Measurements from ENCODE around the gene TEX2. TPM values are rescaled to one million over a fixed set of nuclear protein-coding genes. Genes with fewer than 3 reads are reported as not detected.

The TEX2 gene
- total RNA-seq, 3 donors from 2014 or later, result 27.5 to 38.5 (median 30.2) TPM

GRCh38 chr17:64256913-64257807 is 5.9 kb downstream of the TEX2 start:
- intact Hi-C loops (cut with DNase I, micrococcal nuclease), result loop anchor here in 1 of 2 donors (10.0 kb wide), 1 partner anchor 92 kb away; no protein-coding TSS in a partner anchor

GRCh38 chr17:64255764-64256163 is 7.3 kb downstream of the TEX2 start:
- Histone ChIP-seq H3K4me3 (no peak overlapping the region), H3K4me1 (ENCODE audit: low read depth) (peaks cover 16% of the 10 kb centered on the region), H3K9me3 (no peaks in the 10 kb centered on the region), H3K36me3 (ENCODE audit: low read depth) (no peaks in the 10 kb centered on the region)
- TF ChIP-seq, protein P1, sequence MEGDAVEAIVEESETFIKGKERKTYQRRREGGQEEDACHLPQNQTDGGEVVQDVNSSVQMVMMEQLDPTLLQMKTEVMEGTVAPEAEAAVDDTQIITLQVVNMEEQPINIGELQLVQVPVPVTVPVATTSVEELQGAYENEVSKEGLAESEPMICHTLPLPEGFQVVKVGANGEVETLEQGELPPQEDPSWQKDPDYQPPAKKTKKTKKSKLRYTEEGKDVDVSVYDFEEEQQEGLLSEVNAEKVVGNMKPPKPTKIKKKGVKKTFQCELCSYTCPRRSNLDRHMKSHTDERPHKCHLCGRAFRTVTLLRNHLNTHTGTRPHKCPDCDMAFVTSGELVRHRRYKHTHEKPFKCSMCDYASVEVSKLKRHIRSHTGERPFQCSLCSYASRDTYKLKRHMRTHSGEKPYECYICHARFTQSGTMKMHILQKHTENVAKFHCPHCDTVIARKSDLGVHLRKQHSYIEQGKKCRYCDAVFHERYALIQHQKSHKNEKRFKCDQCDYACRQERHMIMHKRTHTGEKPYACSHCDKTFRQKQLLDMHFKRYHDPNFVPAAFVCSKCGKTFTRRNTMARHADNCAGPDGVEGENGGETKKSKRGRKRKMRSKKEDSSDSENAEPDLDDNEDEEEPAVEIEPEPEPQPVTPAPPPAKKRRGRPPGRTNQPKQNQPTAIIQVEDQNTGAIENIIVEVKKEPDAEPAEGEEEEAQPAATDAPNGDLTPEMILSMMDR (IDR thresholded peaks at IDR 0.05), result no peak
- intact Hi-C loops (cut with DNase I, micrococcal nuclease), result loop anchor here in 1 of 2 donors (10.0 kb wide), 1 partner anchor 91 kb away; no protein-coding TSS in a partner anchor
- no peak for DNase-seq
- no peak for ATAC-seq

More at GRCh38 chr17:64256913-64257807, 5.9 kb downstream of the TEX2 start:
- no peak for ATAC-seq
- no peaks in the 10 kb centered on the region for H3K9me3 ChIP-seq
- no peak for DNase-seq
- TF ChIP-seq, protein P1 (IDR thresholded peaks at IDR 0.05), result no peak
- no peaks in the 10 kb centered on the region for H3K36me3 ChIP-seq (ENCODE audit: low read depth)
- H3K4me3 ChIP-seq, result no peak overlapping the region
- peaks cover 25% of the 10 kb centered on the region for H3K4me1 ChIP-seq (ENCODE audit: low read depth)

DNA sequence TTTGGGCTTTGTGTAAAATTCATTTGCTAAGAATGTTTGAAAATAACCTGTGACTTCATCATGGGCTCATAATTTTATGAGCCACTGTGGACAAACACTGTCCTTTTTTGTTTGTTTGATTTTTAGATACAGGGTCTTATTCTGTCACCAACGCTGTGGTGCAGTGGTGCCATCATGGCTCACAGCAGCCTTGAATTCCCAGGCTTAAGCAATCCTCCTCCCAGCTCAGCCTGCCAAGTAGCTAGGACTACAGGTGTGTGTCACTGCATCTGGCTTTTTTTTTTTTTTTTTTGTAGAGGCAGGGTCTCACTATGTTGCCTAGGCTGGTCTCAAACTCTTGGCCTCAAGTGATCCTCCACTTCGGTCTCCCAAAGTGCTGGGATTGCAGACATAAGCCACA is 8.3 kb downstream of the TEX2 start:
- Histone ChIP-seq H3K9me3 (no peaks in the 10 kb centered on the region), H3K4me3 (no peak overlapping the region), H3K4me1 (ENCODE audit: low read depth) (peaks cover 8% of the 10 kb centered on the region), H3K36me3 (ENCODE audit: low read depth) (no peaks in the 10 kb centered on the region)
- TF ChIP-seq, protein P1 (IDR thresholded peaks at IDR 0.05), result no peak
- no peak for ATAC-seq
- no peak for DNase-seq
- intact Hi-C loops (cut with DNase I, micrococcal nuclease), result loop anchor here in 1 of 2 donors (10.0 kb wide), 1 partner anchor 90 kb away; no protein-coding TSS in a partner anchor

- no peaks in the 10 kb centered on the region for H3K4me1 ChIP-seq (ENCODE audit: low read depth)
- DNase-seq (no peak), ATAC-seq (no peak)
- TF ChIP-seq, protein P1 (IDR thresholded peaks at IDR 0.05), result no peak
- intact Hi-C loops (cut with DNase I, micrococcal nuclease), result loop anchor here in 1 of 2 donors (10.0 kb wide), 1 partner anchor 89 kb away; no protein-coding TSS in a partner anchor
- H3K4me3 ChIP-seq, result no peak overlapping the region
- no peaks in the 10 kb centered on the region for H3K9me3 ChIP-seq
- H3K36me3 ChIP-seq (ENCODE audit: low read depth), result no peaks in the 10 kb centered on the region
Measured at GRCh38 chr17:64253470-64253869, 9.6 kb downstream of the TEX2 start.

DNA sequence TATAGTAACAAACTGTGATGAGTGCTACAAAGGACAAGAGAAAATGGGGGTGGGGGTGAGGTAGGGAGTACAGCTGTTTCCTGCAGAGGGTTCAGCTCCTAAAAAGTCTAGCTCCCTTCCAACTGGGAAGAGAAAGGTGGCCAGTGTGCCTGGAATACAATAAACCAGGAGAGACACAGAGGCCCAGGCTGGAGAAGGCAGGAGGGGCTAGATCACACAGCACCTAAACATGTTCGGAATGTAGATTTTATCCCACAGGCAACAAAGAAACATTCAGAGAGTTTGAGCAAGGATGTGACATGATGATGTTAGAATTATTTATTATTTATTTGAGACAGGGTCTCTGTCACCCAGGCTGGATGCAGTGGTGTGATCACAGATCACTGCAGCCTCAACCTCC is 10.2 kb downstream of the TEX2 start:
- intact Hi-C loops (cut with DNase I, micrococcal nuclease), result loop anchor here in 1 of 2 donors (10.0 kb wide), 1 partner anchor 88 kb away; no protein-coding TSS in a partner anchor
- ATAC-seq (no peak), DNase-seq (no peak)
- TF ChIP-seq, protein P1 (IDR thresholded peaks at IDR 0.05), result no peak
- Histone ChIP-seq H3K9me3 (no peaks in the 10 kb centered on the region), H3K4me1 (ENCODE audit: low read depth) (no peaks in the 10 kb centered on the region), H3K4me3 (no peak overlapping the region), H3K36me3 (ENCODE audit: low read depth) (no peaks in the 10 kb centered on the region)
